Neural progenitor cell (in vitro differentiated cells): ENCODE measurements around the gene BEGAIN. TPM values are rescaled to one million over a fixed set of nuclear protein-coding genes. Genes with fewer than 3 reads are reported as not detected.

Source experiments
- DNase-seq: peaks from one replicate; pipeline ENCODE4 v3.0.0-alpha.2; 2016; ENCODE audit warnings: low spot score
- H2AFZ ChIP-seq: fragments of 200-600 bp; sonication (generic); replicated peaks from 2 replicates; pipeline ENCODE4 v1.6.1; 2016; ENCODE audit warnings: antibody characterized with exemption
- H3F3A ChIP-seq: fragments of 200-600 bp; sonication (generic); 2 replicates; pipeline ENCODE4 v1.6.1; 2016; ENCODE audit warnings: antibody characterized with exemption, low read depth
- H3K27ac ChIP-seq: fragments of 200-600 bp; sonication (generic); 2 replicates; pipeline ENCODE4 v1.5.1; 2016; ENCODE audit warnings: mild to moderate bottlenecking
- H3K27me3 ChIP-seq: fragments of 200-600 bp; sonication (generic); 2 replicates; pipeline ENCODE4 v1.6.1; 2016; ENCODE audit warnings: mild to moderate bottlenecking, moderate library complexity
- H3K36me3 ChIP-seq: fragments of 200-600 bp; sonication (generic); 2 replicates; pipeline ENCODE4 v1.5.1; 2016
- H3K4me1 ChIP-seq: fragments of 200-600 bp; sonication (generic); 2 replicates; pipeline ENCODE4 v1.6.1; 2016; ENCODE audit warnings: mixed run types
- H3K4me2 ChIP-seq: fragments of 200-600 bp; sonication (generic); 2 replicates; pipeline ENCODE4 v1.6.1; 2016
- H3K4me3 ChIP-seq: fragments of 200-600 bp; sonication (generic); 2 replicates; pipeline ENCODE4 v1.5.1; 2016
- H3K79me2 ChIP-seq: fragments of 200-600 bp; sonication (generic); 2 replicates; pipeline ENCODE4 v1.6.1; 2016; ENCODE audit warnings: low read depth
- H3K9ac ChIP-seq: fragments of 200-600 bp; sonication (generic); 2 replicates; pipeline ENCODE4 v1.6.1; 2016
- H3K9me3 ChIP-seq: fragments of 200-600 bp; sonication (generic); 2 replicates; pipeline ENCODE4 v1.5.1; 2016; ENCODE audit warnings: low read depth
- H4K20me1 ChIP-seq: fragments of 200-600 bp; sonication (generic); 2 replicates; pipeline ENCODE4 v1.6.1; 2016; ENCODE audit warnings: low read depth
- H3K27ac Mint-ChIP-seq: 3 replicates; pipeline ENCODE4 v1.8.0; 2021; ENCODE audit warnings: mixed read lengths
- H3K27me3 Mint-ChIP-seq: 2 replicates; pipeline ENCODE4 v1.8.0; 2022; ENCODE audit warnings: low read depth, mild to moderate bottlenecking, inconsistent platforms, moderate library complexity, mixed read lengths; ENCODE audit not compliant: insufficient read depth
- H3K36me3 Mint-ChIP-seq: 3 replicates; pipeline ENCODE4 v1.8.0; 2021; ENCODE audit warnings: mixed read lengths
- H3K4me1 Mint-ChIP-seq: 3 replicates; pipeline ENCODE4 v1.8.0; 2021; ENCODE audit warnings: mixed read lengths
- H3K4me3 Mint-ChIP-seq: 3 replicates; pipeline ENCODE4 v1.8.0; 2021; ENCODE audit warnings: mild to moderate bottlenecking, moderate library complexity, mixed read lengths
- H3K9me3 Mint-ChIP-seq: 3 replicates; pipeline ENCODE4 v1.8.0; 2020; ENCODE audit warnings: mixed read lengths
- EZH2 ChIP-seq: fragments of 200-600 bp; sonication (generic); IDR thresholded peaks from 2 replicates; pipeline ENCODE4 v1.6.1; 2017; ENCODE audit warnings: antibody characterized with exemption, mild to moderate bottlenecking, moderate library complexity
- EZH2phosphoT487 ChIP-seq: fragments of 200-600 bp; sonication (generic); IDR thresholded peaks from 2 replicates; pipeline ENCODE4 v1.6.1; 2017; ENCODE audit warnings: antibody characterized with exemption
- total RNA-seq: library from RNA; depleted of rRNA; stranded (reverse); fragments of >200 nt; gene quantifications from 2 replicates; pipeline ENCODE4 v1.2.3, GENCODE V29; 2015; ENCODE audit warnings: low replicate concordance
- TF ChIP-seq, protein P1 (sequence below): fragments of 200-600 bp; sonication (generic); IDR thresholded peaks from 2 replicates; pipeline ENCODE4 v1.5.1; 2017; ENCODE audit warnings: antibody characterized with exemption, mild to moderate bottlenecking

Gene BEGAIN
- total RNA-seq, 1 donor from 2014 or later, result 4.0 TPM

- H3K36me3 Mint-ChIP-seq, result no peaks in the 10 kb centered on the region
- no peak overlapping the region for H3K4me3 ChIP-seq
- no peaks in the 10 kb centered on the region for H3K9me3 Mint-ChIP-seq
- no peaks in the 10 kb centered on the region for H3K4me1 Mint-ChIP-seq
- no peak for DNase-seq
- no peaks in the 10 kb centered on the region for H3F3A ChIP-seq
- no peaks in the 10 kb centered on the region for H3K36me3 ChIP-seq
- H3K27ac ChIP-seq, result no peak overlapping the region
- peaks cover 7% of the 10 kb centered on the region for H3K4me1 ChIP-seq
- H3K79me2 ChIP-seq, result no peaks in the 10 kb centered on the region
- H2AFZ ChIP-seq, result no peak overlapping the region
- H4K20me1 ChIP-seq, result no peaks in the 10 kb centered on the region
- H3K27me3 ChIP-seq, result peaks cover 28% of the 10 kb centered on the region
- H3K9ac ChIP-seq, result no peak overlapping the region
- H3K4me2 ChIP-seq, result no peak overlapping the region
- no peaks in the 10 kb centered on the region for H3K9me3 ChIP-seq
- TF ChIP-seq, protein P1, sequence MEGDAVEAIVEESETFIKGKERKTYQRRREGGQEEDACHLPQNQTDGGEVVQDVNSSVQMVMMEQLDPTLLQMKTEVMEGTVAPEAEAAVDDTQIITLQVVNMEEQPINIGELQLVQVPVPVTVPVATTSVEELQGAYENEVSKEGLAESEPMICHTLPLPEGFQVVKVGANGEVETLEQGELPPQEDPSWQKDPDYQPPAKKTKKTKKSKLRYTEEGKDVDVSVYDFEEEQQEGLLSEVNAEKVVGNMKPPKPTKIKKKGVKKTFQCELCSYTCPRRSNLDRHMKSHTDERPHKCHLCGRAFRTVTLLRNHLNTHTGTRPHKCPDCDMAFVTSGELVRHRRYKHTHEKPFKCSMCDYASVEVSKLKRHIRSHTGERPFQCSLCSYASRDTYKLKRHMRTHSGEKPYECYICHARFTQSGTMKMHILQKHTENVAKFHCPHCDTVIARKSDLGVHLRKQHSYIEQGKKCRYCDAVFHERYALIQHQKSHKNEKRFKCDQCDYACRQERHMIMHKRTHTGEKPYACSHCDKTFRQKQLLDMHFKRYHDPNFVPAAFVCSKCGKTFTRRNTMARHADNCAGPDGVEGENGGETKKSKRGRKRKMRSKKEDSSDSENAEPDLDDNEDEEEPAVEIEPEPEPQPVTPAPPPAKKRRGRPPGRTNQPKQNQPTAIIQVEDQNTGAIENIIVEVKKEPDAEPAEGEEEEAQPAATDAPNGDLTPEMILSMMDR, result no peak
- TF ChIP-seq EZH2 (no peak), EZH2phosphoT487 (no peak)
- peaks cover 2% of the 10 kb centered on the region for H3K27me3 Mint-ChIP-seq
- H3K27ac Mint-ChIP-seq, result no peak overlapping the region
- no peak overlapping the region for H3K4me3 Mint-ChIP-seq
Measured at GRCh38 chr14:100544506-100545141, 42.6 kb downstream of the BEGAIN start.

GRCh38 chr14:100543471-100544455 lies 43.5 kb downstream of the BEGAIN start:
- no peak overlapping the region for H3K9ac ChIP-seq
- H3K9me3 ChIP-seq, result no peaks in the 10 kb centered on the region
- Mint-ChIP-seq H3K9me3 (no peaks in the 10 kb centered on the region), H3K27ac (no peak overlapping the region), H3K27me3 (peaks cover 2% of the 10 kb centered on the region), H3K4me3 (no peak overlapping the region), H3K4me1 (no peaks in the 10 kb centered on the region), H3K36me3 (no peaks in the 10 kb centered on the region)
- H3F3A ChIP-seq, result no peaks in the 10 kb centered on the region
- H3K36me3 ChIP-seq, result no peaks in the 10 kb centered on the region
- no peak overlapping the region for H2AFZ ChIP-seq
- H3K27ac ChIP-seq, result no peak overlapping the region
- H3K27me3 ChIP-seq, result peaks cover 28% of the 10 kb centered on the region
- H3K4me1 ChIP-seq, result peaks cover 7% of the 10 kb centered on the region
- TF ChIP-seq, protein P1, result no peak
- TF ChIP-seq EZH2 (no peak), EZH2phosphoT487 (no peak)
- no peaks in the 10 kb centered on the region for H4K20me1 ChIP-seq
- no peak overlapping the region for H3K4me2 ChIP-seq
- DNase-seq, result no peak
- H3K4me3 ChIP-seq, result no peak overlapping the region
- no peaks in the 10 kb centered on the region for H3K79me2 ChIP-seq

DNA sequence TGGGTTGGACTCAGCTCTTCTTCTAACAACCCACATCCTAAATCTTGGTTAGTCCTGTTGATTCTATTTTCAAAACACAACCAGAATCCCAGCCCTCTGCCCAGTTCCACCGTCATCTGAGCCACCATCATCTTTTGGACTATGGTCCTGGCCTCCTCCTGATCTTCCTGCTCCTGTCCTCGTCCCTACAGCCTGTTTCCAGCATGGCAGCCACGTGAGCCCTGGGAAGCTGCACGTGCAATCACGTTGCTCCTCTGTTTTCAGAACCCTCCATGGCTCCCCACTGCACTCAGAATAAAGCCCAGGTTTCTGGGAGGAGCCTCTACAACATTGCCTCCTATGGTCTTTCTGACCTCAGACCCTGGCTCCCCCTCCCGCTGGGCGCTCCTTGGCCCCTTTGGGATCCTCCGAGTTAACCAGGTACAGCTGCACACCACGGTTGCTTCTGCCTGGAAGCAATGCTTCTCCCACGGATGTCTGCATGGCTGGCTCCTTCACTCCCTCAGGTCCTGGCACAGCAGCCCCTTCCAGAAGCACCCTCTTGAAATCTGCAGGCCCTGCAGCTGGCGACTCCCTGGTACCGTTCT lies 44.5 kb downstream of the BEGAIN start:
- no peak overlapping the region for H3K9ac ChIP-seq
- H3K4me3 Mint-ChIP-seq, result no peak overlapping the region
- no peaks in the 10 kb centered on the region for H3K9me3 ChIP-seq
- H2AFZ ChIP-seq, result no peak overlapping the region
- no peaks in the 10 kb centered on the region for H3K9me3 Mint-ChIP-seq
- no peak overlapping the region for H3K4me2 ChIP-seq
- no peaks in the 10 kb centered on the region for H4K20me1 ChIP-seq
- no peaks in the 10 kb centered on the region for H3F3A ChIP-seq
- peak overlapping the region; percentile 64 for H3K27ac Mint-ChIP-seq
- H3K4me3 ChIP-seq, result no peak overlapping the region
- no peaks in the 10 kb centered on the region for H3K36me3 ChIP-seq
- no peak overlapping the region for H3K27ac ChIP-seq
- peaks cover 19% of the 10 kb centered on the region for H3K27me3 ChIP-seq
- TF ChIP-seq EZH2phosphoT487, result no peak
- TF ChIP-seq, protein P1, result no peak
- no peak for TF ChIP-seq EZH2
- no peaks in the 10 kb centered on the region for H3K79me2 ChIP-seq
- H3K36me3 Mint-ChIP-seq, result no peaks in the 10 kb centered on the region
- H3K4me1 Mint-ChIP-seq, result no peaks in the 10 kb centered on the region
- peaks cover 2% of the 10 kb centered on the region for H3K27me3 Mint-ChIP-seq
- DNase-seq, result no peak
- peaks cover 7% of the 10 kb centered on the region for H3K4me1 ChIP-seq
